ENCODE results near the gene TTC14. TPM values are rescaled to one million over a fixed set of nuclear protein-coding genes. Genes with fewer than 3 reads are reported as not detected.

Gene TTC14
- total and polyA plus RNA-seq, 9 of the 15 experiments (the other 6 are each of a cell fraction or from before 2014, with no cell fraction given), result 10.0 to 61.9 (median 27.0) TPM

- peak; percentile 88 for TF ChIP-seq POLR2G (IDR thresholded peaks at IDR 0.05; ENCODE audit: low read depth, low read length)
- TF ChIP-seq FUS (optimal IDR thresholded peaks at IDR 0.05; ENCODE audit: low read depth, low read length), result no peak
- TF ChIP-seq TRIM24 (IDR thresholded peaks at IDR 0.05), result peak in 1 of 2 experiments; percentile 78; a peak in 2 of 4 replicates
- TF ChIP-seq ZSCAN32 (CRISPR knock-in tag; IDR thresholded peaks at IDR 0.05), result no peak
- TF ChIP-seq CREB3 (tag; conservative IDR thresholded peaks at IDR 0.05; ENCODE audit: low read depth), result 0 out of 2 replicates have a peak, but pooled peaks have one; percentile 43
- peak; percentile 79 for TF ChIP-seq C11orf30 (IDR thresholded peaks at IDR 0.05; ENCODE audit: low read depth)
- peak; percentile 79 to 89; a peak in 3 of 4 replicates for TF ChIP-seq FOXK2 (conservative IDR thresholded peaks at IDR 0.05 in 1 of 2, IDR thresholded peaks at IDR 0.05 in 1 of 2; ENCODE audit: low read depth in 2 of 2)
- TF ChIP-seq STAT5A (IDR thresholded peaks at IDR 0.05; ENCODE audit: borderline replicate concordance, low read length), result no peak
- peak; percentile 75 for TF ChIP-seq MTA3 (IDR thresholded peaks at IDR 0.05; ENCODE audit: borderline replicate concordance)
- 0 out of 2 replicates have a peak, but pooled peaks have one; percentile 51 for TF ChIP-seq ZNF589 (CRISPR knock-in tag; IDR thresholded peaks at IDR 0.05; ENCODE audit: low read depth)
- no peak for TF ChIP-seq ARNT (IDR thresholded peaks at IDR 0.05)
- TF ChIP-seq ILK (tag; IDR thresholded peaks at IDR 0.05; ENCODE audit: borderline replicate concordance, low read depth), result no peak
- no peak for TF ChIP-seq DNMT1 (IDR thresholded peaks at IDR 0.05)
- TF ChIP-seq PRDM10 (IDR thresholded peaks at IDR 0.05; ENCODE audit: partially characterized antibody), result no peak
- peak; percentile 55 for TF ChIP-seq GMEB1 (CRISPR knock-in tag; IDR thresholded peaks at IDR 0.05)
- no peak for TF ChIP-seq PYGO2 (tag; IDR thresholded peaks at IDR 0.05)
- TF ChIP-seq ZNF511 (CRISPR knock-in tag; IDR thresholded peaks at IDR 0.05), result peak; percentile 44; the same call in 1 of the 2 replicates
- peak; percentile 17; the same call in 1 of the 2 replicates for TF ChIP-seq ETS1 (conservative IDR thresholded peaks at IDR 0.05; ENCODE audit: control insufficient read depth, low read depth, low read length)
These were observed at the start of gene TTC14 (continued) for GRCh38 chr3:180601688-180602666.

Data from K562 (cell line).